HG02973 (cell line): ENCODE results near the gene CCDC150.

Source experiments
- ATAC-seq: cut with Tn5 transposase; IDR thresholded peaks from one replicate; pipeline ENCODE4 v1.9.1; 2021; ENCODE audit warnings: moderate library complexity; ENCODE audit not compliant: unreplicated experiment

The CCDC150 gene

GRCh38 chr2:196758474-196759377 lies 119.2 kb downstream of the CCDC150 start:
- ATAC-seq = no peak

GRCh38 chr2:196759378-196759706 lies 119.8 kb downstream of the CCDC150 start:
- ATAC-seq = no peak

- no peak for ATAC-seq
Observed at GRCh38 chr2:196767101-196767500, 127.6 kb downstream of the CCDC150 start.
